Muscle layer of duodenum (tissue), 2 donors: ENCODE data around the gene VKORC1.

Source experiments
- H3K27ac ChIP-seq: one replicate; pipeline ENCODE4 v1.7.0; 2013; ENCODE audit warnings: mild to moderate bottlenecking, low read length
- H3K27me3 ChIP-seq: one replicate; pipeline ENCODE4 v1.7.0; 2013; ENCODE audit warnings: low read depth, mild to moderate bottlenecking, control low read depth, low read length
- H3K36me3 ChIP-seq, 2 donors: one replicate each; pipeline ENCODE4 v1.7.0; 2013; ENCODE audit warnings: low read length in 2 of 2, control low read depth in 1 of 2, mild to moderate bottlenecking in 1 of 2; ENCODE audit not compliant: insufficient read depth in 2 of 2, control insufficient read depth in 1 of 2
- H3K4me1 ChIP-seq, 2 donors: one replicate each; pipeline ENCODE4 v1.7.0; 2013; ENCODE audit warnings: low read length in 2 of 2, mild to moderate bottlenecking in 2 of 2, control low read depth in 1 of 2, moderate library complexity in 1 of 2; ENCODE audit not compliant: insufficient read depth in 2 of 2, control insufficient read depth in 1 of 2
- H3K4me3 ChIP-seq, 2 donors: one replicate each; pipeline ENCODE4 v1.7.0; 2013; ENCODE audit warnings: low read length in 2 of 2, low read depth in 1 of 2, mild to moderate bottlenecking in 1 of 2
- H3K9me3 ChIP-seq, 2 donors: one replicate each; pipeline ENCODE4 v1.7.0; 2013; ENCODE audit warnings: low read length in 2 of 2, control low read depth in 1 of 2, mild to moderate bottlenecking in 1 of 2; ENCODE audit not compliant: control insufficient read depth in 1 of 2
- donor health status: healthy.

The VKORC1 gene

DNA sequence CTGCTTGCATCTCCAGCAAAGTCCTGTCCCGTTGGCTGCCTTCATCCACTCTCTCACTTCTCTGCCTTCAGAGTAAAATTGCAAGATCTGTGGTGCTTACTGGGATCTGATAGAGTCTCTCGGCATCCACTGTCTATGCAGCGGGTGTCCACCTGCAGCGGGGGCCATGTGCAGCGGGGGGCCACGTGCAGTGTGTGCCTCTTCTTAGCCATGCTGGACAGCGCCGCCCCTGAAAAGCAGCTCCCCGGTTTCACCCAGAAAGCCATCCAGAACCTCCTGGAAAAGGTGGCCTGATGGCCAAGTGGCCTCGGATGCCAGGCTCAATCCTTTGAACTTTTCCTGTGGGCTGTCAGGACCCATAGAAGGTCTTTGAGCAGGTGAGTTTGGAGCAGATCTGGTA, 51.7 kb downstream of the VKORC1 start:
- peak overlapping the region in 1 of 2 donors; percentile 54 for H3K4me3 ChIP-seq
- no peaks in the 10 kb centered on the region for H3K27me3 ChIP-seq
- no peaks in the 10 kb centered on the region for H3K4me1 ChIP-seq
- H3K9me3 ChIP-seq = no peaks in the 10 kb centered on the region
- peaks cover 18 to 34% of the 10 kb centered on the region in 2 donors for H3K36me3 ChIP-seq
- no peak overlapping the region for H3K27ac ChIP-seq
